HG03064 (cell line): Measurements from ENCODE around the gene GPAT3.

ENCODE experiments used
- ATAC-seq: cut with Tn5 transposase; IDR thresholded peaks from one replicate; pipeline ENCODE4 v1.9.1; 2021; ENCODE audit warnings: low read depth; ENCODE audit not compliant: unreplicated experiment

GPAT3 gene

GRCh38 chr4:83636930-83637329, 101.0 kb downstream of the GPAT3 start:
- no peak for ATAC-seq

- ATAC-seq: no peak
Measured at GRCh38 chr4:83639849-83640493, 104.1 kb downstream of the GPAT3 start.

- no peak for ATAC-seq
Measured at GRCh38 chr4:83643036-83643435, 107.1 kb downstream of the GPAT3 start.

GRCh38 chr4:83644677-83645659, 109.1 kb downstream of the GPAT3 start:
- no peak for ATAC-seq

- no peak for ATAC-seq
Measured at GRCh38 chr4:83646538-83647239, 110.8 kb downstream of the GPAT3 start.

DNA sequence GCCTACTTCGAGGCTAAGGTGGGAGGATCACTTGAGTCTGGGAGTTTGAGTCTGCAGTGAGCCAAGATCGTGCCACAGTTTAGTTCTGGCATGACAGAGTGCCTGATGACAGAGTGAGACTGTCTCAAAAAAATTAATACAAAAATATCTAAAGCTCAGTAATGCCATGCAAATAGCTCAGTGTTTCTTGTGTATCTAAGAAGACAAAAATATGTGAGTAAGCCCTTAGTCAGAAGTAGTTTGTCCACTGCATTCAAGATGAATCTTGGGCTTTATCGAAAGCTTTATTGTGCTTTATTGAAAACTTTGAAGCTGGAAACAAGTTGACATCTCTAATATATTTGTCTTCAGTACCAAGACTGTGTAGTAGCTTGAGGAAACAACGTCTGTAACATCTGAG, 115.9 kb downstream of the GPAT3 start:
- ATAC-seq: no peak
